ENCODE measurements around the gene NEK7.

The NEK7 gene

DNA sequence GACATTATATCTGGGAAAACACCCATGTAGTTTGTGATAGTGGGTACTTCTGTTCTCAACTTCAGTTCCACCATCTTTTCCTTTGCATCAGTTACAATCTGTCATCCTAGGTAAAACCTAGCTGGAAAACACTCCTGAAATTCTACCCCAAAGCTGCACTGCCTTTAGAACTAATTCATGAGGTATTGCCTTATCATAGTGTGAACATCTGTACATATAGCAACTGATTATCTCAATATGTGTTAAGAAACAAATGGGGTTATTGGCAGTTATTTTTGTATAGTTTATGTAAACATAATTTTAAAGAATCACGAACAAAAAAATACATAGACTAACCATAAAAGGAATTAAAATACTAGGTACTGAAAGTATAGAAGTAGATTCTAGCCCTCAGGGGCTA is 6.4 kb upstream of the NEK7 start:
- no peak for DNase-seq

DNA sequence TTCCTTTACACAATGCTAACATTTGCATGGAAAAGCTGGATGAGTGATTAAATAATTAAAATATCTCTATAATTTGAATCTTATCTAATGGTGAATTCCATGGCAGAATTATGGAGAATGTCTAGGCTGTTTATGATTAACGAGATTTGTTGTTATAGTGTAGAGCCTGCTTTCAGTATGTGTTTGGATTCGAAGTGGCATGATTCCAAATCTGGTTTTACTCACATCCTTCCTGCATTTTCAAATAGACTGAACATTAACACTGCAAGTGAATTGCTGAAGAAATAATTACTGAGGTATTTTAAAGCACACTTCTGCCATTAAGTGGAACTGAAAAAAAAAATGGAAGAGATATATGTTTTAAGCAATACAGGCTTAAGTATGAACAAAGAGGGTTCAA is 5.1 kb upstream of the NEK7 start:
- DNase-seq, result no peak

DNA sequence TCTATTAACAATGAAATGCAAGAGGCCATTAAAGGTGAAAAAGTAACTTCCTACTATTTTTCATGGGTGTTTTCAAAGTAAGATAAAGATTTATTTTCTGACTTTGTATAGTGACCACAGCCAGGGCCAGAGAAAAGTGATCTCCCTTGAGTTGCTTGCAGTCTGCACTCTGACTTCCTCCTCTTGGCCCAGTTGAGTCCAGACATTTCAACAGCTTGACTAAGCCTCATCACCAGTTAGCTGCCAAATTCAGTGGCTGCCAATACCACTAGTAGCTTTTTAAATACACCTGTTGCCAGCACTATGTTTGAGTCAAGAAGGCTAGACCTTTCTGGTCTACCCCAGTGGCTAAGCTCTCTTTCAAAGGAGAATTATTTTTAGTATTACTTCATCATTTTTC is 3.7 kb upstream of the NEK7 start:
- no peak for DNase-seq

DNA sequence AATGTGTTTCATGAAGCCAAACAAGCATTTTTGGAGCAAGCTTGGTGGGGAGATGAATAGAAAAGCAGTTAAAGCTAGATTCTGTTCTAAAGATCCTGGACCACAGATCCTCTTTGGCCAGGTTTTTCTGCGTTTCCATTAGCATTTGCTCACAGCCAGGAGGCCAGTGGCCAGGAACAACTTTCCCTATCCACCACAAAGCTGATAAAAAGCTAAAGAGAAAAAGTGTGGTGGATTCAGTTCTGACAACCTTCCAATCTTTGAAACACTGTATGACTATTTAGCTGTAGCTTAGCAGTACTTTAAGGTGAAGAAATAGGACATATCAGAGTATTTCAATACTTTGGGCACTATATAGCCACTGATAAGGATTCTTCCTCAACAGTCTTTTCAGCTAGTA is 3.0 kb upstream of the NEK7 start:
- DNase-seq, result no peak

DNA sequence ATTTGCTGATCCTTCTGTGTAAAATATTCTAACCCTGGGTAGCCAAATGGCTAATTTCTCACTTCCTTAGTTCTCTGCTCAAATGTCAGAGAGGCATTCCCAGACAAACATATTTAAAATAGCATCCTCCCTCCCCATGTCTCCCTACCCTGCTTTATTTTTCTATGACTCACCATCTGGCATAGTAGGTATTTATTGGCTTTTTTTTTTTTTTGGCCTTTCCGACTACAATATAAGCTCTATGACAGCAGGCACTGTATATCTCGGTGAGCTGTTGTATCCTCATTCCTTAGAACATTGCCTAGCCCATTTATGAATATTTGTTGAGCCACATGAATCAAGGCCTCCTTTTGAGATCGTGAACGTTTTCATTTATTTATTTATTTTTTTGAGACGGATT is 1.5 kb upstream of the NEK7 start:
- no peak for DNase-seq

DNA sequence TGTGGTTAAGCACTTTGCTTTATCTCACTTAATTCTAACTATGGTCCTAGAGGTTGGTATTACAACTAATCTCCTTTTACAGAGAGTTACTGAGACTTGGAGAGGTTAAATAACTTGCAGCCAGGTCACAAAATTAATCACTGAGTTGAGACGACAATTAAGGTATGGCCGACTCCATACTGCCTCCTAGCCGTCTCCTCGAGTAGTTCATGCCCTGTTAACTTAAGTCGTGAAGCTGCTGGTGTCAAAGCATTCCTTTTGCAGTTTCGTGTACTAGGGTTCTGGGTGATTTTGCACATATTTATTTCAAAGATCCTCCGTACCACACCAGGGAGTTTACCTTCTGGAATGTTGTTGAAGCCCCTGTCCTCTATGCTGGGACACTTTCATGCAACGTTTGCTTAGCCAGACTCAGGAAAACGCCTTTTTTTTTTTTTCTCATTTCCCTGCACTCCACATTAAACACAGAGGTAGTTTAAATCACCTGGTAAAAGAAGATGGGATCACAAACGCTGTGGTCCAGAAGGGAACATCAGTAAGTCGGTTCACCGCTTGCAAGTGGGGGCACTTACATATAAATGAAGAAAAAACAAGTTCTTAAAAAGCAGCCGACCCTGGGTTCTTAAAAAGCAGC is 570 bp upstream of the NEK7 start:
- DNase-seq, result peak; percentile 66 to 73

DNA sequence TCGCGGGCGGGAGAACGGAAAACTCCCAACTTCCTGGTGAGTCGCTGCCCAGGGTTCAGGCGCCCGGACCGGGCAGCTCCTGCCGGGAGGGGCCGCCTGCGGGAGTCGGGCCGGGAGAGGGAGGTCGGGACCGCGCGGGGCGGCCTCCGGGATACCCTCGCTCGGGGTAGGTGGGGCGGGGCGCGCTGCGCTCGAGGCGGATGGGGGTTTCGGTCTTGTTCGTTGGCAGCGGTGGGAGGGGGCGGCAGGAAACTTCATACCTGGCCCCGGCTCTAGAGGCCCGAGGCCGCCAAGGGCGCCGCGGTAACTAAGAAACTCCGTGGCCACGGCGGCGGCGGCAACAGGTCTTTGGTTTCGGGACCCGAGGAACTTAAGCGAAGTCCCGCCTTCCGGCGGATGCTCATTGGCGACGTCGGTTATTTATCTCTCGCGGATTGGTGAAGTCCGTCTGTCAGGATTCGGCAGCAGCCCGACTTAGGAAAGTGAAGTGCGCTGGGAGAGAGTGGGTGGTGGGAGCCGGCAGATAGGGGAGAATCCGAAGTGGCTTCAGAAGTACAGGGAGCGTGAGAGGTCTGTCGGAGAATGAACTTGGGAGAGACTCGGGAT is 546 bp downstream of the NEK7 start:
- DNase-seq, result peak; percentile 64 to 73

DNA sequence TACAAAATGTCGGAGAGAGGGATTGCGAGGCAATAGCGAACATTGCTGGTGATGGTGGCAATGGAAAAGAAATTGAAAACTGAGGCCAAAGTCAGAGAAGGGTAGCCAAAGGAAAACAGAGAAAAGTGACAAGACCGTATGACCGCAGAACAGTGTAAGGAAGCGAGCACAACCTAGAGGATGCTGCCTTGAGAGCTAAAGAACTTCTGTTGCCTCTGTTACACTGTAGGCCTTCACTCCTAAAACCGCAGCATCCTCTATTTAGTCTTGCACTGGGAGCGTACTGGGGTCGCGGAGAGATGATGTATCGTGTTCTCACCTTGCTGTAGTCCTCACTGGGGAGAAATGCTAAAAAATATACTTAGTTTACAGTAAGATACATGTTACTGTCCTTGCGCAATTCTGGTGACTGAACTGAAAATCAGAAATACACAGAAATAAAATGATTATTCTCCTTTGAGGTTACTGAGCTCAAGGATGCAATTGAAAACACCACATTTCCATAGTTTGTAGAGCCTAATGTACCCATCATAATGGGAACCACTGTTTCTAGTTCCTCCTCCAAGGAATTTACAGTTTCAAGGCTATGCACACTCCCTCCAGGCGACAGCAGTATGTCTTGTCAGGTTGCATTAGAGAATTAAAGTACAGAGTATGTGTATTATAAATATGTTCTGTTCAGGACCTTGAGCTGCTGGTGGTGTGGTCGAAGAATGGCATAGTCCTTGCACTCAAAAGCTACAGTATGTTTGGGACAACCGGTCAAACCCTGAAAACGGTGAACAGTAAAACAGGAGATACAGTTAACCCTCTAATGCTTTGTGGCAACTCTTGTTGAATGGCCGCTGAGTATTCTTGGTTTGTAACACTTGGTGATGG is 1.3 kb downstream of the NEK7 start:
- no peak for DNase-seq

DNA sequence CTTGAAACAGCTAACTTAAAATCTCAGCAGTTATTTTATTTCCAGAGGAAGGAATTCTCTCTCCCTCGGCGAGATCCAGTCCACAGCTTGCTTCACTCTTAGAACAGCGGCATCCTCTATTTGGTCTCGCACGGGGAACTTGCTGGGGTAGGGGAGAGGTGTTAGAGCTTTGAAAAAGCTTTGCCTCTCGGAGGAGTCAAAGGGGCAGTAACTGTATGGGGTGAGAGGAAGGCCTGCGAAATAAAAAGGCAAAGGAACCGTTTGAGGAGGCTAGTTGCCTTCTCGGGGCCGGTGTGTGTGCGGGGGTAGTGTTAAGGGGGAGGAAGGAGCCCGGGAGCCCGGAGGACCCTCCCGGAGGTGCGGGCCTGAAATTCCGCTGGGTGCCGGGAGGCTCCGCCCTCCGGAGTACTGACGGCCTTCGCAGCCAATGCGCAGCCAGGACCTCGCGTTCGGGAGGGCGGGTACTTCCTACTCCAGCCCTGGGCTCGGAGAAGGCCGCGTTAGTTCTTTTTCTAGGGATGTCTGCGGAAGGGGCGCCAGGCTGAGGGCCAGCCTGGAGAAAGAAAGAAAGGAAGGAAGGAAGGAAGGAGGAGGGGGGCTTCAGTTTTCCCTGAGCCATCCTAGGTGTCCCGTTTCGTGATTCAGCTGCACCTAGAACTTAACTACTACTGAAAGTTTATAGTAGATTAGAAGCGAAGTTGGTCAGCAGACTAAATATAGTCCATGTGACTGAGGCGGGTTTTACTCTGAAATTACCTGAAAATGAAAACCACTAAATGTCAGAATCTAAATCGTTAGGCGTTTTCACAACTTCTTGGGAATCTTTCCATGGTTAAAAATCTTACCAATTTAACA is 2.2 kb downstream of the NEK7 start:
- DNase-seq, result peak; percentile 76 to 77

DNA sequence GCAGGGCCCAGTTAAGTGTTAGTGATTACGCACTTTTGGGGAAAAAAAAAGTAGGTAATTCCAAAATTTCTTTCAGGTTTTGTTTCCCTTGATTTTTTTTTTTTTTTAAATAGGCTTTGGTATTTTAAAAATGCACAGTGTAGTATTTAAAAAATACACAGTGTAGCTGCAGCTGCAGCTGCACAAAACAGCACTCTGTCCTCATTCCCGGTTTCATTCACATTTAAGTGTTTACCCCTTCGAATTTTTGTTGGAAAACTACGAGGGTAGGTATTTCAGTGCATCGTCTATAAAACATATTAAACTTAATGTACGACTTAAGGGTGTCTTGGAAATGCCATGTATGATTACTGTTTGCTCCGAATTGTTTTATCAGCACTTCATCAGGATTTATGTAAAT is 3.4 kb downstream of the NEK7 start:
- no peak for DNase-seq

DNA sequence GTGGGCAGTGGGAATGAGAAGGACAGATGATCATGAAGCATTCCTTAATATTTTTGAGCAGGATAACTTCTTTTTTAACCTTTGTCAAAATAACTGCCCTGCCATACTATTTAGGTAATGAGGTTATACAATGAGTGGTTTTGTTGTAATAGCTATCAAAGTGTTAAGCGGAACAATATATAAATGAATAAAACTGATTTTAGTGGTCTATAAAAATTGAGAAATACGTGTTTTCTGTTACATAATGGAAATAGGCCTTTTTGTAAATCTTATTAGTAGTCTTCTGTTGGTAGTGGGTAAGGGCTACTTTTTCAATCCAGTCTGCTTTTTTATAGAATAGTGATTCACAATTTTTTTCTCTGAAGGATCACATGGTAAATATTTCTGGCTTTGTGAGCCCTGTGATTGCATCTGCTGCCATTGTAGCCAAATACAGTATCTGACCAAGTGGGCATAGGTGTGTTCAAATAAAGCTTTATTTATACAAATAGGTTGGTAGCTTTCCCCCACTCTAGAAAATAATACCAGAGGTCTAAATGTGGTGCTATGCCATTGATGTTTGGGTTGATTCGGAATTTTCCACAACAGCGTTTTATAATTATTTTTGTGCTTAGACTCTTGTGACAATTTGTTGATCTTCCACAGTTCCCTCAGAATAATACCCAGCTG is 4.3 kb downstream of the NEK7 start:
- DNase-seq, result no peak

DNA sequence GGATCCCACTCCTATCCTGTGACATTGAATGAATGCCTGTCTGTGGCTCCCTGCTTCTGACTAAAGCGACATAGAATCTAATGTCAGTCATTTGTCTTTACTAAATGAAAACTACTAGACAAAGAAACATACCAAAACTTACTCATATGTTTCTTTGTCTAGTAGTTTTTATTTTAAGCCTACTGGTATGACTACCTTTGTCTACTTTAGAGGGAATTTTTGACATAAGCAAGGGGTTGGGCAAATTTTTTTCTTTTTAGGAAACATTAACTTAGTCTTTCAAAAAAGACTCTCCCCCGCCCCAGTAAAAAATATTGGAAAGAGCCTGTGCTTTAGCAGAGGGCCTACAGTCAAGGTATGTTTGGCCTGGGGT is 4.9 kb downstream of the NEK7 start:
- no peak for DNase-seq

DNA sequence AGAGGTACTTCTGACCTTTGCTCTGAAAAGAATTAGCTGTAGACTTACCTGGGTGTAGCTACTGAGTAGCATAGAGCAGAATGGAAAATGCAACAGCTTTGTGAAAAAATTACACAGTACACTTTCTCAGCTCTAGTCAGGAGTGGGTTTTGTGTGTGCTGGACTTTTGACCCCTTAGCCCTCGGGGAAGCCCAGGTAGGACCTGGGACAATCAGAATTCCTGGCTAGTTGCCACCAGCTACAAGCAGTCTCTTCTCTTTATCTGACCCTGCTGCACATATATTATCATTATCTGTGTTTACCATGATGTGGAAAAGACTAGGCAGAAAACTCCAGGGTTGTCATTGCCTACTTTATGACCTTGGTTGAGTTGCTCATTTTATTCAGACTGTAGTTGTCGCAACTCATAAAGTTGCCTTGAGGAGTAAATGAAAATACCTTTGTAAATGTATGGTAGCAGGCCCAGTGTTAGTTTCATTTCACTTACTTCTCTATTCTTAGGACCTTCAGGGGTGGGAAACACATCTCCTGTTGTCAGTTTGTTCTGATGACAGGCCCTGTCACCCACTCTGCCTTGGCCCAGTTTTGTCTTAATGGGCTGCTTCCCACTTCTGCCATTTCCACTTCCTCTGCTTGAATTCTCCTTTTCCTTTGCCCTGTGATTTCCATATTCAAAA is 5.4 kb downstream of the NEK7 start:
- DNase-seq, result no peak

DNA sequence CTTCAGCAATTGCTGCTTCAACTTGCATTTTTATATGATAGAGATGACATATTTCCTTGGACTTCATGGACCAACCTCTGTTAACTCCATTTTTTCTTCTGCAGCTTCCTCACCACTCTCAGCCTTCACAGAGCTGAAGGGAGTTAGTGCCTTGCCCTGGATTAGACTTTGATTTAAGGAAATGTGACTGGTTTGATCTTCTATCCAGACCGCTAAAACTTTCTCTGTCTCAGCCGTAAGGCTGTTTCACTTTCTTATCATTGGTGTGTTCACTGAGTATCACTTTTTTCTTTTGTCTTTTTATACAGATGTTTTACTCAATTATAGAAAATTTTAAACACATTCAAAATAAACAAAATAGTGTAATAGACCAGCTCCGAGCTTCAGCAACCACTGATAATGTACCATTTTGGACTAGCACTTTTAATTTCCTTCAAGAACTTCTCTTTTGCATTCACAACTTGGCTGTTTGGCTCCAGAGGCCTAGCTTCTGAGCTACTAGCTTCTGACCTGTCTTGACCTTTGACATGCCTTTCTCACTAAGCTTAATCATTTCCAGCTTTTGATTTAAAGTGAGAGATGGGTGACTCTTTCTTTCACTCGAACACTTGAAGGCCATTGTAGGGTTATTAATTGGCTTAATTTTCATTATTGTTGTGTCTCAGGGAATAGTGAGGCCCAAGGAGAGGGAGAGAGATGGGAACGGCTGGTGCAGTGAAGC is 9.3 kb downstream of the NEK7 start:
- no peak for DNase-seq

DNA sequence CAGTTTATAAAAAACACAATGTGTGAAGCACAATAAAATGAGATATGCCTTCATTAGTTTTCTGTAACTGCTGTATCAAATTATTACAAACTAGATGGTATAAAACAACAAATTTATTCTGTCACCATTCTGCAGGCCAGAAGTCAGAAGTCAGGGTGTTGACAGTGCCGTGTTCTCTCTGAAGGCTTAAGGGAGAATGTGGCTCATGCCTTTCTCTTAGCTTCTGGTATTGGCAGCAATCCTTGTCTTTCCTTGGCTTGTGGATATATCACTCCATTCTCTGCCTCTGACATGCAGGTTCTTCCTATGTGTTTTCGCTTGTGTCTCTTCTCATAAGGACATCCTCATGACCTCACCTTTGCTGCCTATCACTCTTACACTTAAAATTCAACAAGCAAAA is 10.1 kb downstream of the NEK7 start:
- DNase-seq, result no peak

DNA sequence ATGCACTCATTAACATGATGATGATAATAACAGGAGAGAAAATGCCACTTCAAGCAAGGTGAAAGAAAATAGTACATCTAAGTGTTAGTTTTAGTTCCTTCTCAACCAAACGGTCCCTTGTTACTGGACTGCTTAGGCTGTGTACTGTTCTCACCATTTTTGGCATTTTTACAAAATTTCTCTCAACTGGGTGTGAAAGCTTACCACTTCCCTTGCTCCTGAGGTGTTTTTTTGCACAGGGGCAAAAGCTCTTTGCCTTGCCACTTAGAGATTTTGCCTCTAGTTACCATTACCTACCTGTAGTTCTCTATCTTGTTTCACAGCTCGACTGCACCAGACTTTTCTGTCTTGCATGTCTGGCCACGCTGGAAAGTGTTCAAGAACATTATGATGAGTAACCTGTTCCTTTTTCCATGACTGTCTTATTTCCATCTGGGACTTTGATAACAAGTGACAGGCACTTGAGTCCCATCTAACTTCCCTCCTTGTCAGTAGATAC is 10.7 kb downstream of the NEK7 start:
- no peak for DNase-seq

DNA sequence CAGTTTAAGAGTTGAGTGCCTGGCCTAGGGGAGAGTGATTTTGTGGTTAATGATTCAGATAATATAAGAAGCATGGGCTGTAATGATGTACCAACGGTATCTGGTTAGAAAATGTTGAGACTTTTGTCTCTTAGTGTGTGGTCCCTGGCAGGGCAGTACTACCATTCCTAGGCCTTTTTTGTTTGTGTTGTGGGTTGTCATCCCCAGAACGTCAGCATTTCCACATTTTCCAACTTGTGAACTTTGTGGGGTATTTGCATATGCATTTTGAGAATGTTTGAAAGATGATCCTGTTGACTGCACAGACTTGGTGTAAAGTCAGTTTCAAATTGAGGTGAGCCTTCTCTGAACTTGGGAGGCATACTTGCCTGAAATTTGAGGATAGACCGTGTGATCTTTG is 11.4 kb downstream of the NEK7 start:
- DNase-seq, result no peak

DNA sequence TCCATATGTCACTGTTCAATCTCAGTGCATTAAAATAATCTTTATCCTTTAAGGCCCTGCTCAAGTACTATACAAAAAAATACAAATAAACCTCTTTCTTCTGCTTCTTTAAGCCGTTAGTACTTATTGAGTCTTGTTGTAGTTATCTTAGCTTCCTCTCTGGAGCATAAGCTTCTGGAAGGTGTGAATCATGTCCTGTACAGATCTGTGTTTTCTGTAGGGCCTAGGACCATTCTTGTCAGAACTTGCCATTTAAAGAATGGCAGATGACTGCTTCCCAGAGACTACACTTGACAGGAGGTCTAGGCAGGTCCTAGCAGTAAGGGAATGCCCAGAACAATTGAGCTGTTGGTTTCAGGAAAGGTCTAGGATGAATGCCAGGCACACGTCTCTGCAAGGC is 12.9 kb downstream of the NEK7 start:
- no peak for DNase-seq

DNA sequence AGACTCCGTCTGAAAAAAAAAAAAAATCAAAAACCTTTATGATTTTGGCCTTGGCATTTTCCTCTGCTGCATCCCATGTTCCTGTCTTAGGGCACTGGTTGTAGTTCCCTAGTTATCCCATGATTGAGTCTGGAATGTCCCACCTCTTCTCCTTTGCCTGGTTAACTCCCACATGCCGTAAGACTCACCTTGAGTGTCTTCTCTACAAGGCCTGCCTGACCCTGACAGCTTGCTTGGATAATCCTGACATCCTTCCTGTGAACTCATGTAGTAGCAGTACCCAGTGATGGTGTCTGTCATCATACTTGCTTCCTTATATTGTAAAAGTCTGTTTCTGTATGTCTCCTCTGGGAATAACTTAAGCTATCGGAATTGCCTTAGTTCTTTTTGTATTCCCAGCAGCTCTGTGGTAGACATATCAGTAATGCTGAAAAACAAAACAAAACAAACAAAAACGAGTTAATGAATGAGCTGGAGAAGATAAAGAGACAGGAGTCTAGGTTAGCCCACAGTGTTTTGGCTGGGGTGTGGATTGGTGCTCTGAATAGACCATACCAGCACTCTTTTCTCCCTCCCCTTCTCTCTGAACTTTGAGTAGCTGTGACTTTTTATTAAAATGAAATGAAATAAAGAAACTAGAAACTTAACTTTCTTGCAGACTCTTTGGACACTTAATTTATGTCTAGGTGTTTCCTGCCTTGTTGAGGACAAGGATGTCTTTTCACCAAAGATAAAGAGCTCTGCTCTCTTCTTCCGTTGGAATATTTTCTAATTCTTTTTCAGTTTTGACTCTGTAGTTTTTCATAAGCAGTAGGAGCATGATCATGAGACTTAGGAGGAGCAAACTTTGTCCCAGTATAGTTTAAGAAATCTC is 15.1 kb downstream of the NEK7 start:
- no peak for DNase-seq

DNA sequence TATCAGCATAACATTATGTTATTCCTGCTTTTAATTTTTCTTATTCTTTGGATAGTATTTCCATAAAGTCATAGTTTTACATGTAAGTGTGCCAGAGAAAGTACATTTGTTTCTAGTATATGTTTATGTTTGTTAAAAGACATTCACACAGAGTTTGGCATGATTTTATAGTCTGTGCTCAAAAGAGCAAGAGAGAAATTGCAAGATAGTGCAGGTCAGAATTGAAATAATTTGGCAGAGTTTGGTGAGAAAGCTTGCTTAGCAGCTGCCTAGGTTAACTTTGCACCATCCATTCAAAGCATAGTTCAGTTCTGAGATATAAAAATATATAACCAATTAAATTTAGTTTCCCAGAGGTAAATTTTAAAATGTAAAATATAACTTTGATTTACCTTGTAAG is 17.0 kb downstream of the NEK7 start:
- DNase-seq, result no peak

Data from stimulated activated CD4-positive, alpha-beta T cell treated with anti-CD3 and anti-CD28 coated beads, Interleukin-2, amount 100 ng/mL, for 48 hours (primary cell).